NCI-H1417 treated with DMSO at 0.1 percent for 48 hours (cell line): ENCODE data around the gene MOSMO.
"Not testable (repeated sequence)": the region's sequence is repeated elsewhere in the genome, so short reads cannot be mapped to it uniquely, and the experiment has no call there.

ENCODE experiments used
- DNase-seq: peaks from one replicate; lab custom pipeline; 2025; lab: John Stamatoyannopoulos, UW

MOSMO gene

GRCh38 chr16:22003195-22003594 is 4.7 kb upstream of the MOSMO start:
- no peak for DNase-seq

GRCh38 chr16:22004341-22004740 is 3.6 kb upstream of the MOSMO start:
- no peak for DNase-seq

- DNase-seq, result no peak
Observed at GRCh38 chr16:22005746-22006145, 2.2 kb upstream of the MOSMO start.

GRCh38 chr16:22006636-22007035 is 1.3 kb upstream of the MOSMO start:
- no peak for DNase-seq

GRCh38 chr16:22007159-22007508 is 777 bp upstream of the MOSMO start:
- no peak for DNase-seq

- DNase-seq, result no peak
Observed at GRCh38 chr16:22008215-22009059, 526 bp downstream of the MOSMO start.

- DNase-seq, result no peak
Observed at GRCh38 chr16:22010902-22011301, 3.0 kb downstream of the MOSMO start.

- DNase-seq, result no peak
Observed at GRCh38 chr16:22012241-22012640, 4.3 kb downstream of the MOSMO start.

GRCh38 chr16:22013486-22013885 is 5.6 kb downstream of the MOSMO start:
- no peak for DNase-seq

- no peak for DNase-seq
Observed at GRCh38 chr16:22014271-22014873, 6.5 kb downstream of the MOSMO start.

- DNase-seq, result no peak
Observed at GRCh38 chr16:22016927-22017326, 9.0 kb downstream of the MOSMO start.

- no peak for DNase-seq
Observed at GRCh38 chr16:22018559-22018958, 10.6 kb downstream of the MOSMO start.

- DNase-seq, result no peak
Observed at GRCh38 chr16:22022151-22022550, 14.2 kb downstream of the MOSMO start.

- DNase-seq, result no peak
Observed at GRCh38 chr16:22023505-22023904, 15.6 kb downstream of the MOSMO start.

GRCh38 chr16:22024785-22025184 is 16.9 kb downstream of the MOSMO start:
- DNase-seq, result not testable (repeated sequence)

GRCh38 chr16:22027633-22028032 is 19.7 kb downstream of the MOSMO start:
- DNase-seq, result no peak

GRCh38 chr16:22029632-22030031 is 21.7 kb downstream of the MOSMO start:
- no peak for DNase-seq

GRCh38 chr16:22030087-22030812 is 22.3 kb downstream of the MOSMO start:
- DNase-seq, result no peak

- no peak for DNase-seq
Observed at GRCh38 chr16:22031483-22032083, 23.7 kb downstream of the MOSMO start.

GRCh38 chr16:22034503-22034902 is 26.6 kb downstream of the MOSMO start:
- DNase-seq, result no peak

GRCh38 chr16:22035153-22035552 is 27.2 kb downstream of the MOSMO start:
- no peak for DNase-seq

GRCh38 chr16:22043882-22044281 is 36.0 kb downstream of the MOSMO start:
- not testable (repeated sequence) for DNase-seq

- DNase-seq, result not testable (repeated sequence)
Observed at GRCh38 chr16:22045888-22046287, 38.0 kb downstream of the MOSMO start.
